PC-3 (cell line): ENCODE data around the gene VDAC2.

Source experiments
- EZH2 ChIP-seq: fragments of 300-600 bp; sonication (generic); IDR thresholded peaks from one replicate; pipeline ENCODE4 v1.6.1; 2017; ENCODE audit warnings: antibody characterized with exemption, mild to moderate bottlenecking, low read length; ENCODE audit not compliant: unreplicated experiment
- TF ChIP-seq, protein P1 (sequence below): fragments of 300-600 bp; sonication (generic); conservative IDR thresholded peaks from 2 replicates; pipeline ENCODE4 v1.5.1; 2017; ENCODE audit warnings: antibody characterized with exemption, low read depth, mild to moderate bottlenecking, low read length

DNA sequence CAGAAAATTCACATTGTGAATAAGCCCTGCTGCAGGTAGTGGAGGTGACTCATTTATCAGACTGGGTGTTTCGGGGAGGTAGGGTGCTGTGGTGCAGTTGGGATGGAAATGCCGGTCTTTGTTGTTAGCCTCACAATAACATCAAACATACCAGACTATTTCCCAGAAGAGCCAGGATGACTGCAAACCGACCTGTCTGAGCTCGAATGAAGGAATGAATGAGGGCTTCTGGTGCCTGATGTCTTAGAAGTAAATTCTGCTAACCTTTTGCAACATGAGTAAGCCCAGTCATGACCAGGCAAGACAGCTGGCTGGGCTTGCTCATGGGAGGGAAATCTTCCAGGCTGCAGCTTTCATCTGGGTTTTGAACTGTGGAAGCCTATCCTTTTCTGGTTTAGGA is 2.4 kb upstream of the VDAC2 start:
- TF ChIP-seq, protein P1, sequence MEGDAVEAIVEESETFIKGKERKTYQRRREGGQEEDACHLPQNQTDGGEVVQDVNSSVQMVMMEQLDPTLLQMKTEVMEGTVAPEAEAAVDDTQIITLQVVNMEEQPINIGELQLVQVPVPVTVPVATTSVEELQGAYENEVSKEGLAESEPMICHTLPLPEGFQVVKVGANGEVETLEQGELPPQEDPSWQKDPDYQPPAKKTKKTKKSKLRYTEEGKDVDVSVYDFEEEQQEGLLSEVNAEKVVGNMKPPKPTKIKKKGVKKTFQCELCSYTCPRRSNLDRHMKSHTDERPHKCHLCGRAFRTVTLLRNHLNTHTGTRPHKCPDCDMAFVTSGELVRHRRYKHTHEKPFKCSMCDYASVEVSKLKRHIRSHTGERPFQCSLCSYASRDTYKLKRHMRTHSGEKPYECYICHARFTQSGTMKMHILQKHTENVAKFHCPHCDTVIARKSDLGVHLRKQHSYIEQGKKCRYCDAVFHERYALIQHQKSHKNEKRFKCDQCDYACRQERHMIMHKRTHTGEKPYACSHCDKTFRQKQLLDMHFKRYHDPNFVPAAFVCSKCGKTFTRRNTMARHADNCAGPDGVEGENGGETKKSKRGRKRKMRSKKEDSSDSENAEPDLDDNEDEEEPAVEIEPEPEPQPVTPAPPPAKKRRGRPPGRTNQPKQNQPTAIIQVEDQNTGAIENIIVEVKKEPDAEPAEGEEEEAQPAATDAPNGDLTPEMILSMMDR: no peak
- no peak for TF ChIP-seq EZH2
